K562 (cell line): Measurements from ENCODE around the gene MRPL4. TPM values are rescaled to one million over a fixed set of nuclear protein-coding genes. Genes with fewer than 3 reads are reported as not detected.
A peak's percentile ranks its signal among the peaks of the same experiment; 100 is the strongest.

Source experiments
- ATAC-seq: fragments of 200-7000 bp; cut with Tn5 transposase; 3 replicates; pipeline ENCODE4 v1.9.1; 2020; ENCODE audit warnings: moderate library complexity
- BruUV-seq: library from RNA; stranded (reverse); fragments of 400-500 nt; replicated peaks from 2 replicates; lab custom pipeline; 2021; lab: Mats Ljungman, UMichigan
- CTCF ChIA-PET: fragments of 300-600 bp; formaldehyde crosslinking; extraction: SDS; loops from one replicate; lab custom pipeline; 2021; ENCODE audit warnings: low intra/inter-chr PET ratio; lab: Yijun Ruan, JAX
- POLR2A ChIA-PET: fragments of 300-600, 350-650 bp; sonication (Branson Sonifier 250); formaldehyde crosslinking; extraction: SDS; loops from one replicate; lab custom pipeline; 2021; ENCODE audit warnings: antibody characterized with exemption, inconsistent platforms; lab: Yijun Ruan, JAX
- DNase-seq, 4 experiments: peaks; one replicate each; pipeline versions ENCODE4 v3.0.0 to v3.0.0-alpha.2; 2011 to 2018; ENCODE audit warnings: low spot score in 3 of 4, mixed read lengths in 3 of 4; ENCODE audit errors: extremely low read depth in 1 of 4
- FAIRE-seq: peaks from 2 replicates; lab custom pipeline; 2011; peaks lifted over from hg19 to GRCh38; lab: Jason Lieb, UNC
- H2AFZ ChIP-seq: 2 replicates; pipeline ENCODE4 v1.6.0; 2011; ENCODE audit warnings: low read depth, low read length, control low read depth, inconsistent platforms
- H3K27ac ChIP-seq: fragments of 200-600 bp; 3 replicates; pipeline ENCODE4 v1.8.0; 2011; ENCODE audit warnings: low read depth, mild to moderate bottlenecking, control low read depth, inconsistent platforms, low read length, moderate library complexity, mixed read lengths; ENCODE audit errors: extremely low read depth
- H3K27me3 ChIP-seq, 2 experiments: fragments of 300-600 bp in 1 of 2; 2 replicates in 1 of 2; 3 replicates in 1 of 2; pipeline versions ENCODE4 v1.6.0 to v1.8.0; 2011; ENCODE audit warnings: inconsistent platforms in 2 of 2, low read length in 2 of 2, mild to moderate bottlenecking in 1 of 2, mixed read lengths in 1 of 2, moderate library complexity in 1 of 2; ENCODE audit not compliant: control insufficient read depth in 2 of 2, insufficient read depth in 2 of 2
- H3K36me3 ChIP-seq: fragments of 300-600 bp; 3 replicates; pipeline ENCODE4 v1.8.0; 2011; ENCODE audit warnings: mild to moderate bottlenecking, low read length, inconsistent platforms; ENCODE audit not compliant: control insufficient read depth, insufficient read depth
- H3K4me1 ChIP-seq, 2 experiments: fragments of 200-600 bp in 1 of 2; replicated peaks in 1 of 2; 2 replicates in 1 of 2; 3 replicates in 1 of 2; pipeline versions ENCODE4 v1.5.1 to v1.8.0; 2011; ENCODE audit warnings: inconsistent platforms in 2 of 2, low read length in 2 of 2, mild to moderate bottlenecking in 1 of 2, mixed read lengths in 1 of 2, moderate library complexity in 1 of 2; ENCODE audit not compliant: control insufficient read depth in 2 of 2, insufficient read depth in 2 of 2
- H3K4me2 ChIP-seq: 2 replicates; pipeline ENCODE4 v1.6.1; 2011; ENCODE audit warnings: low read length, control low read depth, inconsistent platforms, mixed read lengths; ENCODE audit not compliant: insufficient read depth
- H3K4me3 ChIP-seq: fragments of 200-600 bp; sonication (generic), shearing (Covaris generic); 2 replicates; pipeline ENCODE4 v1.5.1; 2016; ENCODE audit warnings: control low read depth, inconsistent platforms
- H3K79me2 ChIP-seq: fragments of 200-600 bp; 3 replicates; pipeline ENCODE4 v1.8.0; 2011; ENCODE audit warnings: low read length, inconsistent platforms; ENCODE audit not compliant: control insufficient read depth, insufficient read depth
- H3K9ac ChIP-seq, 2 experiments: 2 replicates each; pipeline versions ENCODE4 v1.6.0 to v1.6.1; 2011; ENCODE audit warnings: low read depth in 2 of 2, low read length in 2 of 2, control low read depth in 1 of 2, inconsistent platforms in 1 of 2, mild to moderate bottlenecking in 1 of 2, mixed read lengths in 1 of 2; ENCODE audit not compliant: insufficient read depth in 1 of 2
- H3K9me1 ChIP-seq: one replicate; pipeline ENCODE4 v1.6.0; 2011; ENCODE audit warnings: inconsistent platforms, mild to moderate bottlenecking, low read length, moderate library complexity; ENCODE audit not compliant: control insufficient read depth, insufficient read depth
- H3K9me3 ChIP-seq: replicated peaks from 2 replicates; pipeline ENCODE4 v1.5.1; 2011; ENCODE audit warnings: low read depth, low read length, inconsistent platforms; ENCODE audit not compliant: control insufficient read depth, insufficient read depth
- H4K20me1 ChIP-seq: replicated peaks from 2 replicates; pipeline ENCODE4 v1.6.1; 2011; ENCODE audit warnings: low read length, inconsistent platforms, mixed read lengths; ENCODE audit not compliant: control insufficient read depth, insufficient read depth
- ATF7 ChIP-seq: fragments of 450-650 bp; IDR thresholded peaks from 2 replicates; pipeline ENCODE4 v1.7.1; 2014; ENCODE audit warnings: mild to moderate bottlenecking, moderate library complexity
- ESRRB ChIP-seq: fragments of 250-450 bp; sonication (Bioruptor Pico); IDR thresholded peaks from 2 replicates; pipeline ENCODE4 v1.5.0; 2020; ENCODE audit warnings: mild to moderate bottlenecking, moderate library complexity, borderline replicate concordance
- SLC30A9 ChIP-seq: fragments of 250-450 bp; sonication (Bioruptor Pico); IDR thresholded peaks from 2 replicates; pipeline ENCODE4 v1.8.0; 2022; ENCODE audit warnings: mild to moderate bottlenecking, moderate library complexity
- TEAD2 ChIP-seq: fragments of 450-650 bp; IDR thresholded peaks from 2 replicates; pipeline ENCODE4 v1.6.1; 2016; ENCODE audit warnings: missing genetic modification characterization, control low read depth, missing compliant biosample characterization
- ZNF764 ChIP-seq: fragments of 250-450 bp; sonication (Bioruptor Pico); IDR thresholded peaks from 2 replicates; pipeline ENCODE4 v1.4.0; 2020; ENCODE audit warnings: low read depth, mild to moderate bottlenecking, moderate library complexity
- ZNF830 ChIP-seq: fragments of 250-450 bp; sonication (Bioruptor Pico); IDR thresholded peaks from 2 replicates; pipeline ENCODE4 v1.5.0; 2021; ENCODE audit warnings: mild to moderate bottlenecking
- WGBS: fragments of 100-300 bp; shearing (Covaris generic); methylation state at CpG from one replicate; pipeline ENCODE4 v1.1.6; 2016; ENCODE audit warnings: low coverage, mixed read lengths; ENCODE audit not compliant: insufficient coverage; ENCODE audit errors: missing lambda C conversion rate; 5-methylcytosine and 5-hydroxymethylcytosine counted together
- in situ Hi-C: fragments of 300-500 bp; cut with MboI; formaldehyde crosslinking; loops from 4 replicates; pipeline ENCODE4 v1.15.0; 2018; ENCODE audit warnings: inconsistent platforms, mixed read lengths
- intact Hi-C: fragments of 100-400 bp; cut with micrococcal nuclease; formaldehyde crosslinking; loops from 2 replicates; pipeline ENCODE4 v1.14.2; 2022
- polyA plus RNA-seq, 8 experiments: library from polyadenylated mRNA; depleted of rRNA in 4 of 8; stranded (reverse) in 5 of 8; unstranded in 3 of 8; fragments of >200 nt; fragmentation: Nextera tagmentation in 2 of 8; fragmentation: Illumina TruSeq in 1 of 8; extraction: Ambion mirVana in 2 of 8; extraction: Trizol in 1 of 8; gene quantifications; 2 replicates each; pipeline versions ENCODE4 v1.2.1 to v1.2.3, GENCODE V29; 2011 to 2014; ENCODE audit warnings: inconsistent platforms in 1 of 8, missing spikeins in 1 of 8
- total RNA-seq, 7 experiments: library from RNA; depleted of rRNA in 6 of 7; stranded (reverse); fragments of >200 nt in 6 of 7; fragmentation: Illumina TruSeq in 2 of 7; extraction: Trizol in 2 of 7; gene quantifications; 2 replicates each; pipeline versions ENCODE4 v1.2.1 to v1.2.3, GENCODE V29; 2011 to 2021; ENCODE audit warnings: low replicate concordance in 1 of 7

Gene MRPL4
- total and polyA plus RNA-seq, 9 of the 15 experiments (the other 6 are each of a cell fraction or from before 2014, with no cell fraction given): 1.4 to 239 (median 64.9) TPM

DNA sequence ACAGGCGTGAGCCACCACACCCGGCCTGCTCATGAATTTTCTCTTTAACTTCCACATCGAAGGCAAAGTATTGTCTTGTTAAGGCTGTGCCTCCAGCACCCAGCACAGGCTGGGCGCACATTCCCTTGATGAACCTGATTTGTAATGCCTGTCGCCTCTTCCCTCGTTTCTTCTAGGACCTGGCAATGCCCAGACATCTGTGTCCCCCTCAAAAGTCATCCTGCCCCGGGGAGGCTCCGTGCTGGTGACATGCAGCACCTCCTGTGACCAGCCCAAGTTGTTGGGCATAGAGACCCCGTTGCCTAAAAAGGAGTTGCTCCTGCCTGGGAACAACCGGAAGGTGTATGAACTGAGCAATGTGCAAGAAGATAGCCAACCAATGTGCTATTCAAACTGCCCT is 22.6 kb downstream of the MRPL4 start:
- BruUV-seq: no TSS peak
- ATAC-seq: no peak
- Histone ChIP-seq H3K79me2 (peaks cover 30% of the 10 kb centered on the region), H3K4me3 (no peak overlapping the region), H2AFZ (no peak overlapping the region), H3K9me3 (no peaks in the 10 kb centered on the region), H4K20me1 (no peaks in the 10 kb centered on the region), H3K9ac (peak overlapping the region in 1 of 2 experiments; percentile 50; a peak in 2 of 4 replicates), H3K9me1 (no peaks in the 10 kb centered on the region), H3K36me3 (peaks cover 56% of the 10 kb centered on the region; the same call in 2 of the 3 replicates), H3K4me1 (peaks cover 15 to 25% of the 10 kb centered on the region in 2 experiments; a peak in 4 of 5 replicates)
- DNase-seq: no peak
- CTCF ChIA-PET: no interaction called here
- FAIRE-seq: no peak
- intact Hi-C loops (no loop called here), in situ Hi-C loops (loop anchor here (5.0 kb wide), 1 partner anchor 113 kb away; no protein-coding TSS in a partner anchor)
- POLR2A ChIA-PET: interaction anchor here (0.7 kb wide), 1 partner anchor 17 kb away, joined by 5 read pairs; no protein-coding TSS in a partner anchor
- WGBS: 94% methylated on average over 10 of the region's 10 CpGs
- TF ChIP-seq ZNF830 (CRISPR knock-in tag): no peak
- TF ChIP-seq ATF7: no peak
- TF ChIP-seq SLC30A9: no peak
- no peak for TF ChIP-seq ESRRB (CRISPR knock-in tag)
- TF ChIP-seq TEAD2 (tag): no peak
- TF ChIP-seq ZNF764 (CRISPR knock-in tag): no peak
- TF ChIP-seq, all 486 proteins: peak for 0
- no peak overlapping the region for H3K27ac ChIP-seq
- no peak overlapping the region for H3K4me2 ChIP-seq
- no peaks in the 10 kb centered on the region for H3K27me3 ChIP-seq
